NK-92 (cell line): ENCODE data around the gene RPL22L1.
"Not testable (repeated sequence)": the region's sequence is repeated elsewhere in the genome, so short reads cannot be mapped to it uniquely, and the experiment has no call there.

Experiments used
- DNase-seq: peaks from one replicate; lab custom pipeline; 2025; ENCODE audit not compliant: unreplicated experiment; lab: John Stamatoyannopoulos, UW

The RPL22L1 gene

DNA sequence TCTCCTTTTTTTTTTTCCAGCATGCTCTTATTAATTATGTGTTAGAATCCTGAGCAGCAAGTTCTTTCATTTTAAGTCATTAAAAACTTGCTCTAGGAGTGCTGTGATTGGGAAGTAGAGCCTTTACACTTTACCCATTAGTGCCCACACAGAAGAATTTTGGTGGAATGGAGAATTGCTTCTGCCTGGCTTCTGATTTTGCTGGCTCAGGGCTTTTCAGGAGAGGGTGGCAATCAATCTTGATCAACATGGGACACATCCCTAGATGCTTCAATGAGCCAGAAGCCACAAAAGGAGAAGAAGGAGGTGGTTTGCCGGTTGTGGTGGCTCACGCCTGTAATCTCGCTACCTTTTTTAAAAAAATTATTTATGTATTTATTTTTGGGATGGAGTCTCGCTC, 39.4 kb downstream of the RPL22L1 start:
- DNase-seq: no peak

DNA sequence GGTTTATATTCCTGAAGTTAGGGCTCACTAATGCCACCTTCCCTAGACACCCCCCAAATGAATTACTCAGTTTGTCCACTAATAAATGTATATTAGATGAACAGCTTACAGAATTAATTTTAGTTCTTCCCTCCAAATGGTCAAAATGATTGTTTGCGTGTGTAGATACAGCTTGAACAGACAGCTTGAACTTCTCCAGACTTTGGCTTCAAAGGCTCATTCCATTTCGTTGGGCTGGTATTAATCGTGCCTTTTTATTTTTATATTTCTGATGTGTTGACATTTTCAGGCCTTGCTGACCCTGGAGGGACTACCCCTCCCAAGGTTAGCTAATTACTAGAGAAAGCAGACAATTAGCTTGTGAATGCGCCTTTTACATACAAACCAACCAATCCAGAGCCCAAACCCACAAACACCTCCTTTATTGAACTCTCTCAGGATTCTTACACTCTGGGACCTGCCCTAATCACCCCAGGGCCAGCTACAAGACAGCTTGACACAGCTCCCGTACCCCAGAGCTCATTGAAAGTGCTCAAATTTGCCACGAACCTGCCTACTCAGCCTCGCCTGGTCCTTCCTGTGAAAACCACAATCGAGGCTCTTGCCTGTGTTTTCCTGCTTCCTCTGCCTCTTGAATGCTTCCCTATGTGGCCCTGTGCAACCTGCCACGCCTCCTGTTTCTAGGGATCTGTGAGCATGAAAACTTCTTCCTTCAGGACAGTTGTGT, 40.3 kb downstream of the RPL22L1 start:
- no peak for DNase-seq

DNA sequence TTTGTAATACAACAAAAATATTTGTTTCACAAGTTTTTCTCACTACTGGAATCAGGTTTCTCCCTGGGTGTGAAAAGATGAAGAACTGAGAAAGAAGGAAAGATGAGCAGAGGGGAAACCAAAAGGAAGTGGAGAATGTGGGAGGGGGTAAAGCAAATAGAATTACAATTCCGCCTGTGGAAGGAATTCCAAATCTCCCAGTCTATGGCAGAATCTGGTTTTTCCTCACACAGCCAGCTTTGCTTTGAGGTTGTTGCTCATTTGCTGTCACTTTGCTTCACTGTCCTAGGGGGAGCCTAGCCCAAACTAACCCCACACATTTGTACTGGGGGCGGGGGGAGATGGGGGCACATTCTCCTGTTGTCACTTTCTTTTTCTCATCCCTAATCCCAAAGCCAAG, 43.9 kb downstream of the RPL22L1 start:
- DNase-seq: no peak

DNA sequence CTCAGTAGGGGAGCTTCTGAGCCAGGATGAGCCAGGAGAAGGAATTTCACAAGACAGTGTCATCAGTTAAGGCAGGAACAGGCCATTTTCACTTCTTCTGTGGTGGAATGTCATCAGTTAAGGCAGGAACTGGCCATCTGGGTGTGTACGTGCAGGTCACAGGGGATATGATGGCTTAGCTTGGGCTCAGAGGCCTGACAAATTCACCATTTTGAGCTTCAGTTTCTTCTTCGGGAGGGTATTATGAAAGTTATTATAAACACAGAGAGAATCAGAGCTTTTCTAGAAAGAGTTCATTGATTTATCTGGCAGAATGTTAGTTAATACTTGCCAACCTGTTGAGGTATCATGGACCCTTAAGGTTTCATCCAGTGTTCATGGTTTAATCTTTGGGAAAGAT, 46.4 kb downstream of the RPL22L1 start:
- not testable (repeated sequence) for DNase-seq

- DNase-seq: not testable (repeated sequence)
These were observed 51.7 kb downstream of the RPL22L1 start for GRCh38 chr3:170818325-170818724.

GRCh38 chr3:170817471-170817870, 52.5 kb downstream of the RPL22L1 start:
- not testable (repeated sequence) for DNase-seq

DNA sequence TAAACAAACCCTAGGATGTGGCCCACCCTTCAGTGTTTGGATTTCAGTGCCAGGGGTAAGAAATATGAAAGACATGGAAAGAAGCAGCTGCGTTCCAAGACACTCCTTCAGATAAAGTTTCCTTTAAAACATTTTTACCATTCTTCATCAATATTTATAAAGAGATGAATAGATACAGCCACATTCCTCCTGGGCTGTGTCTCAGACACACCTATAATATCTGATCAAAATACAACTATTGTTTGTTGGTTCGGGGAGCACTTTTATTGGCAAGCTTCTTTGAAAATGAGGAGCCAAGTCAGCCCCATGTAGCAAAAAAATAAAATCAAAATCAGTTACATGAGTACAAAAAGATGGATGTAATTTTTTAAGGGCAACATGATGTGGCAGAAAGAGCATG, 53.2 kb downstream of the RPL22L1 start:
- no peak for DNase-seq

GRCh38 chr3:170816341-170816740, 53.7 kb downstream of the RPL22L1 start:
- DNase-seq: no peak

- no peak for DNase-seq
These were observed 54.1 kb downstream of the RPL22L1 start for GRCh38 chr3:170815936-170816335.

GRCh38 chr3:170815340-170815739, 54.7 kb downstream of the RPL22L1 start:
- no peak for DNase-seq
